Upper lobe of left lung (tissue), 6 donors: ENCODE measurements around the gene BET1L. TPM values are rescaled to one million over a fixed set of nuclear protein-coding genes. Genes with fewer than 3 reads are reported as not detected.

Experiments
- ATAC-seq, 2 donors: fragments of 200-7000 bp; cut with Tn5 transposase; one replicate each; pipeline ENCODE4 v1.9.1; 2022; ENCODE audit warnings: mild to moderate bottlenecking in 2 of 2, moderate library complexity in 2 of 2; ENCODE audit not compliant: low FRiP score in 2 of 2
- DNase-seq, 2 donors: peaks; one replicate each; pipeline ENCODE4 v3.0.0-alpha.2; 2019 to 2020
- H3K27ac ChIP-seq, 4 donors: fragments of 200-600 bp; sonication (generic); one replicate each; pipeline ENCODE4 v1.5.1; 2016 to 2019
- H3K27me3 ChIP-seq, 4 donors: fragments of 200-600 bp; sonication (generic); one replicate each; pipeline ENCODE4 v1.5.1; 2017 to 2019
- H3K36me3 ChIP-seq, 4 donors: fragments of 200-600 bp; sonication (generic); one replicate each; pipeline ENCODE4 v1.5.1; 2016 to 2019
- H3K4me1 ChIP-seq, 4 donors: fragments of 200-600 bp; sonication (generic); one replicate each; pipeline ENCODE4 v1.5.1; 2018 to 2019
- H3K4me3 ChIP-seq, 4 donors: fragments of 200-600 bp; sonication (generic); one replicate each; pipeline ENCODE4 v1.5.1; 2017 to 2019; ENCODE audit warnings: mild to moderate bottlenecking in 2 of 4, moderate library complexity in 1 of 4
- H3K9me3 ChIP-seq, 4 donors: fragments of 200-600 bp; sonication (generic); one replicate each; pipeline ENCODE4 v1.5.1; 2018 to 2019
- EP300 ChIP-seq, 4 donors: sonication (generic); formaldehyde crosslinking; IDR thresholded peaks; one replicate each; pipeline ENCODE4 v1.5.1; 2017; ENCODE audit warnings: antibody characterized with exemption in 4 of 4, control low read depth in 2 of 4
- POLR2A ChIP-seq, 4 donors: fragments of 450-650 bp; IDR thresholded peaks; one replicate each; pipeline ENCODE4 v1.5.1; 2016 to 2017; ENCODE audit warnings: antibody characterized with exemption in 4 of 4, mild to moderate bottlenecking in 2 of 4
- POLR2AphosphoS5 ChIP-seq, 2 donors: sonication (generic); formaldehyde crosslinking; IDR thresholded peaks; one replicate each; pipeline ENCODE4 v1.5.1; 2017; ENCODE audit warnings: antibody characterized with exemption in 2 of 2
- WGBS, 2 donors: methylation state at CpG; one replicate each; pipeline ENCODE4 v1.1.5; 2017 to 2018; 5-methylcytosine and 5-hydroxymethylcytosine counted together
- total RNA-seq, 6 donors: library from RNA; depleted of rRNA in 4 of 6; stranded (reverse); fragments of >200 nt in 4 of 6; gene quantifications; one replicate each; pipeline versions ENCODE4 v1.1.0 to v1.2.1, GENCODE V29; 2016 to 2021
- TF ChIP-seq, protein P1 (sequence below), 6 experiments: fragments of 450-650 bp in 4 of 6; fragments of 200-600 bp in 2 of 6; sonication (generic) in 2 of 6; IDR thresholded peaks; one replicate each; pipeline ENCODE4 v1.5.1; 2016 to 2019; ENCODE audit warnings: antibody characterized with exemption in 6 of 6
- donor health status: DM: no; HTN: no; CAD: no; lungs with moderate emphysema.
- donor health status: DM: no; HTN: yes; CAD: no; lungs with severe emphysema.

The BET1L gene
- total RNA-seq, 6 donors from 2014 or later, result 24.3 to 70.1 (median 39.0) TPM

DNA sequence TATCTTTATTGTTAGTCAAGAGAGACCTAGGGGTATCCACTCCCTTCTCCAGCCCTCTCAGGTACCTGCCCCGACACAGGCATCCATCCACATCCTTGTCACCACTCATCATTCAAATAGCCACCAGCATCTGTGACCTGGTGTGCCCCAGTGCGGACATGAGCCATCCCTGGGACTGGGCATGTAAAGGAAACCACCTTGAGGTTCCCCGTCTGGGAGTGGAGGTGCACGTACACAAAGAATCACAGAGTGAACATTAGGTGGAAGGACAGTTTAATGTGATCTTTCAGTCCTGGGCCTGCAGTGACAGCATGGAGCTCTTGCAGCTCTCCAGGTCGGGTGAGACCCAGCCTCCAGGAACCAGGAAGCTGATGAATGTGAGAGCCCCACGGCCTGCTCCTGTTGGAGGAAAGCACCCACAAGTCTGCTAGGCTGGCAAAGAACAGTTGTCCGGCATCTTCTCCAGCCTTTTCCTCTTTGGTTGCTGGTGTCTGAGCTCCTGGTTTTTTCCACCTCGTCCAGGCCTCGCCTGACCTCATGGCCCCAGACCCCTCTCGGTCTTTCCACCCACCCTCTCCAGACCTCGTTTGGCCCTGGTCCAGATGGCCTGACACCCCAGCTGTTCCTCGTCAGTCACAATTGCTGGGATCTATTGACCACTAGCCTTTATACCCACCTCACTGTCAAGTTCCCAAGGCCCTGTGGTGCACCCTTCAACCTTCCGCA lies 46.1 kb upstream of the BET1L start:
- no peaks in the 10 kb centered on the region for H3K9me3 ChIP-seq
- 79 to 83% methylated on average over 13 of the region's 13 CpGs for WGBS, 2 donors
- no peaks in the 10 kb centered on the region for H3K27me3 ChIP-seq
- H3K27ac ChIP-seq, result no peak overlapping the region
- DNase-seq (no peak), ATAC-seq (no peak)
- H3K4me3 ChIP-seq, result no peak overlapping the region
- H3K4me1 ChIP-seq, result no peaks in the 10 kb centered on the region
- H3K36me3 ChIP-seq, result peaks cover 19 to 54% (median 49%) of the 10 kb centered on the region in 4 donors
- TF ChIP-seq POLR2A (IDR thresholded peaks at IDR 0.05), result no peak
- TF ChIP-seq EP300 (IDR thresholded peaks at IDR 0.05), result no peak
- TF ChIP-seq, protein P1, sequence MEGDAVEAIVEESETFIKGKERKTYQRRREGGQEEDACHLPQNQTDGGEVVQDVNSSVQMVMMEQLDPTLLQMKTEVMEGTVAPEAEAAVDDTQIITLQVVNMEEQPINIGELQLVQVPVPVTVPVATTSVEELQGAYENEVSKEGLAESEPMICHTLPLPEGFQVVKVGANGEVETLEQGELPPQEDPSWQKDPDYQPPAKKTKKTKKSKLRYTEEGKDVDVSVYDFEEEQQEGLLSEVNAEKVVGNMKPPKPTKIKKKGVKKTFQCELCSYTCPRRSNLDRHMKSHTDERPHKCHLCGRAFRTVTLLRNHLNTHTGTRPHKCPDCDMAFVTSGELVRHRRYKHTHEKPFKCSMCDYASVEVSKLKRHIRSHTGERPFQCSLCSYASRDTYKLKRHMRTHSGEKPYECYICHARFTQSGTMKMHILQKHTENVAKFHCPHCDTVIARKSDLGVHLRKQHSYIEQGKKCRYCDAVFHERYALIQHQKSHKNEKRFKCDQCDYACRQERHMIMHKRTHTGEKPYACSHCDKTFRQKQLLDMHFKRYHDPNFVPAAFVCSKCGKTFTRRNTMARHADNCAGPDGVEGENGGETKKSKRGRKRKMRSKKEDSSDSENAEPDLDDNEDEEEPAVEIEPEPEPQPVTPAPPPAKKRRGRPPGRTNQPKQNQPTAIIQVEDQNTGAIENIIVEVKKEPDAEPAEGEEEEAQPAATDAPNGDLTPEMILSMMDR (IDR thresholded peaks at IDR 0.05), result no peak
- TF ChIP-seq POLR2AphosphoS5 (IDR thresholded peaks at IDR 0.05), result no peak

DNA sequence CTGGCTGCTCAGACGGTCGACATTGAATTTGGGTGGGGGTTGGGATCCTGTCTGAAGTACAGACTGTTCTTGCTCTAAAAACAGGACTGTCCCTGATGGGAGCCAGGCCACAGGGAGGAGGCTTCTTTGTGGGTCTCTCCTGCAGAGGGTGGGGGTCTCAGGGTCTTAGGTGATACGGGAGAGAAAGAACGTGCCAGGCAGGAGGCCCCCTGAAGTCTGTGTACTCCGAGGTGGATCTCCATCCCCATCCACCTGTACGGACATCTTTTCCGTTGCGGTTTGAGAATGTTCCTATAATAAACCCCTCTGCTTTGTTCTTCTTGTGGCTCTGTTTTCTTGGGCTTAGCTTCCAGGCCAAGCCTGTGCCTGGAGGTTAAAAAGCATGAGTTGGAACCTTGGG lies 45.5 kb upstream of the BET1L start:
- Histone ChIP-seq H3K9me3 (no peaks in the 10 kb centered on the region), H3K36me3 (peaks cover 19 to 61% (median 55%) of the 10 kb centered on the region in 4 donors), H3K4me1 (no peaks in the 10 kb centered on the region), H3K27me3 (no peaks in the 10 kb centered on the region), H3K27ac (no peak overlapping the region), H3K4me3 (no peak overlapping the region)
- DNase-seq (no peak), ATAC-seq (no peak)
- TF ChIP-seq POLR2AphosphoS5 (IDR thresholded peaks at IDR 0.05), result no peak
- TF ChIP-seq POLR2A (IDR thresholded peaks at IDR 0.05), result no peak
- 87 to 92% methylated on average over 8 of the region's 8 CpGs for WGBS, 2 donors

DNA sequence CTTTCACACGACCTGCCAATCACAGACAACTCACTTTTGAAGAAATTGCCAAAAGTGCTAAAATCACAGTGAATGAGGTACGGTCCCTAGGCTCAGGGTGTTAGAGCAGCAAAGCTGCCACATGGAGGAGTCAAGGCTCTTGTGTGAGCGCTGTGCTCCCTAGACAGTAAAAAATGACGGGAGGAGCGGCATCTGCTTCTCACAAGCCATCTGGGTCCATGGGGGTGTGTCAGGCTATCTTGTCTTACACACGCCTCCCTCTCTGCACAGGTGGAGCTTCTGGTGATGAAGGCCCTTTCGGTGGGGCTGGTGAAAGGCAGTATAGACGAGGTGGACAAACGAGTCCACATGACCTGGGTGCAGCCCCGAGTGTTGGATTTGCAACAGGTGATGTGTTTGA lies 44.4 kb upstream of the BET1L start:
- H3K36me3 ChIP-seq, result peaks cover 28 to 71% (median 66%) of the 10 kb centered on the region in 4 donors
- no peaks in the 10 kb centered on the region for H3K4me1 ChIP-seq
- TF ChIP-seq, protein P1 (IDR thresholded peaks at IDR 0.05), result no peak
- TF ChIP-seq POLR2A (IDR thresholded peaks at IDR 0.05) (no peak), EP300 (IDR thresholded peaks at IDR 0.05) (no peak), POLR2AphosphoS5 (IDR thresholded peaks at IDR 0.05) (no peak)
- H3K9me3 ChIP-seq, result no peaks in the 10 kb centered on the region
- no peak overlapping the region for H3K27ac ChIP-seq
- DNase-seq (no peak), ATAC-seq (no peak)
- no peak overlapping the region for H3K4me3 ChIP-seq
- H3K27me3 ChIP-seq, result no peaks in the 10 kb centered on the region
- WGBS, 2 donors, result 82 to 85% methylated on average over 10 of the region's 10 CpGs

DNA sequence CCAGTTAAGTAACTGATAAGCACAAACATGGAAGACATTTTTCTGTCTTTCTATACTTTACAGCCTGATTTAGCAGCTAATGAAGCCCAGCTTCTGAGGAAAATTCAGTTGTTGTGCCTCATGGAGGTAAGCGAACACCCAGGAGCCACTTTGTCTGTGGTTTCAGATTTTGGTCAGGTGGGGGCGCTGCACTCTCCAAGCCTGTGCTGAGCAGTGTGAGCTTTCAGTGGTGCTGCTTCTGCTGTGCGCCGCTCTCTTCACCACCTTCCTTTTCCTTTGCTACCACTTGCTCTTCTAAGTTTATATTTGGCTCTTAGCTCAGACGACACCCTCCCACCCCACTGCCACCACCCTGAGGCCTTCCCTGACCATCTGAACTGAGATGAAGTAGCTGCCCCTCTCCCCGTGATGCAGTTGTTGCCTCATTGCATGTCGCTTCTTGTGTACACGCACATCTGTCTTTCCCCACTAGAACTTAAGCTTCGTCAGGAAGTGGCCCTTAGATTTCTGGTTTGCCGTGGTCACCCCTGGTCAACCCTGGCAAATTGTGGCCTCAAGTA lies 43.6 kb upstream of the BET1L start:
- peak; percentile 78 to 89 for ATAC-seq
- no peaks in the 10 kb centered on the region for H3K4me1 ChIP-seq
- TF ChIP-seq, protein P1 (IDR thresholded peaks at IDR 0.05), result peak; percentile 39 to 69 (median 62)
- TF ChIP-seq POLR2AphosphoS5 (IDR thresholded peaks at IDR 0.05), result no peak
- TF ChIP-seq EP300 (IDR thresholded peaks at IDR 0.05), result no peak
- no peak for TF ChIP-seq POLR2A (IDR thresholded peaks at IDR 0.05)
- H3K27ac ChIP-seq, result peak overlapping the region in 1 of 4 donors; percentile 42
- DNase-seq, result peak in 1 of 2 donors; percentile 76
- H3K9me3 ChIP-seq, result no peaks in the 10 kb centered on the region
- no peaks in the 10 kb centered on the region for H3K27me3 ChIP-seq
- H3K4me3 ChIP-seq, result no peak overlapping the region
- peaks cover 34 to 78% (median 73%) of the 10 kb centered on the region in 4 donors for H3K36me3 ChIP-seq
- 76 to 83% methylated on average over 10 of the region's 10 CpGs for WGBS, 2 donors

DNA sequence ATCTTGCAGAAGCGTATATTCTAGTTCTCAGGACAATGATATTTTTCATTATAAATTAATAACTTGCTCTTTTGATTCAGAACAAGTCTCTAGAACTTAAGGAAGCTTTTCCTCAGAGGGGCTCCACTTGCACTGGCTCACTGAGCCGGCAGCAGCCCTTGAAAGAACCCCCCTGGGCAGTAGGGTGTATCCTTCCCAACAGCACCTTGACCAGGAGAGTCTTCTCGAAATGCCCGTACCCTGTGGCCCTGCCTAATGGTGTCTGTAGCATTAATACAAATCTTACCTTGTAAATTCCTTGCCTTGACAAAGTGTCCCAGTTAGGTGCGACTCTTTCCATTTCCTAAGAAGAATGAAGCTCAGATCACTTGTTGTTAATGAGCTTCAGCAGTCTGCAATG lies 43.1 kb upstream of the BET1L start:
- H3K4me3 ChIP-seq, result no peak overlapping the region
- H3K9me3 ChIP-seq, result no peaks in the 10 kb centered on the region
- peaks cover 40 to 84% (median 76%) of the 10 kb centered on the region in 4 donors for H3K36me3 ChIP-seq

More for the DNA sequence above, 43.1 kb upstream of the BET1L start:
- Histone ChIP-seq H3K27ac (peak overlapping the region in 1 of 4 donors; percentile 42), H3K27me3 (no peaks in the 10 kb centered on the region), H3K4me1 (no peaks in the 10 kb centered on the region)
- WGBS, 2 donors, result 90 to 92% methylated on average over 5 of the region's 5 CpGs
- DNase-seq (no peak), ATAC-seq (no peak)
- TF ChIP-seq POLR2A (IDR thresholded peaks at IDR 0.05), result no peak
- no peak for TF ChIP-seq EP300 (IDR thresholded peaks at IDR 0.05)
- TF ChIP-seq, protein P1 (IDR thresholded peaks at IDR 0.05), result no peak
- TF ChIP-seq POLR2AphosphoS5 (IDR thresholded peaks at IDR 0.05), result no peak
